ENCODE measurements around the gene MSX2. TPM values are rescaled to one million over a fixed set of nuclear protein-coding genes. Genes with fewer than 3 reads are reported as not detected.

MSX2 gene
- total and polyA plus RNA-seq, 2 experiments from 2014 or later: 0.17 to 0.47 TPM

- ATAC-seq (no peak), DNase-seq (ENCODE audit: low spot score) (no peak)
- Mint-ChIP-seq H3K9me3 (peaks cover 14% of the 10 kb centered on the region), H3K36me3 (ENCODE audit: low read depth) (peaks cover 7% of the 10 kb centered on the region), H3K4me3 (no peak overlapping the region), H3K27me3 (ENCODE audit: insufficient read depth, low read depth, poor library complexity) (peaks cover 15% of the 10 kb centered on the region), H3K4me1 (no peaks in the 10 kb centered on the region; the same call in 2 of the 3 replicates), H3K27ac (no peak overlapping the region)
- H3K79me2 ChIP-seq (replicated peaks; ENCODE audit: insufficient read depth): no peaks in the 10 kb centered on the region
- no peaks in the 10 kb centered on the region for H3F3A ChIP-seq (replicated peaks; ENCODE audit: low read depth)
- no peaks in the 10 kb centered on the region for H3K4me1 ChIP-seq (ENCODE audit: insufficient read depth)
- H2AFZ ChIP-seq: no peak overlapping the region
- H3K4me3 ChIP-seq: no peak overlapping the region
- H3K4me2 ChIP-seq: no peak overlapping the region
- H3K27ac ChIP-seq (ENCODE audit: low read depth): no peak overlapping the region
- peaks cover 36% of the 10 kb centered on the region for H3K27me3 ChIP-seq (ENCODE audit: insufficient read depth)
- no peaks in the 10 kb centered on the region for H3K36me3 ChIP-seq (ENCODE audit: insufficient read depth)
- TF ChIP-seq ETS1 (IDR thresholded peaks at IDR 0.05): no peak
- TF ChIP-seq CREB1 (CRISPR knock-in tag; IDR thresholded peaks at IDR 0.05; ENCODE audit: low read depth): no peak
- TF ChIP-seq ZNF331 (CRISPR knock-in tag; IDR thresholded peaks at IDR 0.05; ENCODE audit: low read depth): no peak
- TF ChIP-seq ZNF462 (CRISPR knock-in tag; IDR thresholded peaks at IDR 0.05): no peak
- no peak for TF ChIP-seq CTCF (conservative IDR thresholded peaks at IDR 0.05; ENCODE audit: low read depth in 2 of 2)
- no peak for TF ChIP-seq STAT1 (IDR thresholded peaks at IDR 0.05; ENCODE audit: unreplicated experiment)
- TF ChIP-seq REST (IDR thresholded peaks at IDR 0.05; ENCODE audit: unreplicated experiment): no peak
- no peak for TF ChIP-seq EZH2 (IDR thresholded peaks at IDR 0.05; ENCODE audit: low read depth, unreplicated experiment)
- TF ChIP-seq EZH2phosphoT487 (IDR thresholded peaks at IDR 0.05; ENCODE audit: unreplicated experiment): no peak
- TF ChIP-seq POLR2AphosphoS5 (IDR thresholded peaks at IDR 0.05; ENCODE audit: low read depth): no peak
- no peak for TF ChIP-seq ZNF114 (CRISPR knock-in tag; IDR thresholded peaks at IDR 0.05)
- no peak for TF ChIP-seq NANOG (IDR thresholded peaks at IDR 0.05; ENCODE audit: borderline replicate concordance)
- TF ChIP-seq JUNB (IDR thresholded peaks at IDR 0.05; ENCODE audit: unreplicated experiment): no peak
- no peaks in the 10 kb centered on the region for H4K20me1 ChIP-seq (replicated peaks; ENCODE audit: insufficient read depth)
- H3K9me2 ChIP-seq (ENCODE audit: insufficient read depth): no peaks in the 10 kb centered on the region
Measured at GRCh38 chr5:174744896-174745295, 20.5 kb downstream of the MSX2 start.
